Gastroesophageal sphincter (tissue), 3 donors: ENCODE results near the gene THRSP.

Experiments used
- POLR2A ChIP-seq, 2 donors: fragments of 450-650 bp; IDR thresholded peaks; one replicate each; pipeline ENCODE4 v1.6.1; 2017; ENCODE audit warnings: antibody characterized with exemption in 2 of 2, mild to moderate bottlenecking in 2 of 2, moderate library complexity in 1 of 2
- TF ChIP-seq, protein P1 (sequence below), 4 experiments: fragments of 200-600 bp in 2 of 4; fragments of 450-650 bp in 2 of 4; sonication (generic) in 1 of 4; IDR thresholded peaks; one replicate each; pipeline ENCODE4 v1.5.1; 2017 to 2019; ENCODE audit warnings: antibody characterized with exemption in 4 of 4, mild to moderate bottlenecking in 2 of 4, moderate library complexity in 2 of 4

DNA sequence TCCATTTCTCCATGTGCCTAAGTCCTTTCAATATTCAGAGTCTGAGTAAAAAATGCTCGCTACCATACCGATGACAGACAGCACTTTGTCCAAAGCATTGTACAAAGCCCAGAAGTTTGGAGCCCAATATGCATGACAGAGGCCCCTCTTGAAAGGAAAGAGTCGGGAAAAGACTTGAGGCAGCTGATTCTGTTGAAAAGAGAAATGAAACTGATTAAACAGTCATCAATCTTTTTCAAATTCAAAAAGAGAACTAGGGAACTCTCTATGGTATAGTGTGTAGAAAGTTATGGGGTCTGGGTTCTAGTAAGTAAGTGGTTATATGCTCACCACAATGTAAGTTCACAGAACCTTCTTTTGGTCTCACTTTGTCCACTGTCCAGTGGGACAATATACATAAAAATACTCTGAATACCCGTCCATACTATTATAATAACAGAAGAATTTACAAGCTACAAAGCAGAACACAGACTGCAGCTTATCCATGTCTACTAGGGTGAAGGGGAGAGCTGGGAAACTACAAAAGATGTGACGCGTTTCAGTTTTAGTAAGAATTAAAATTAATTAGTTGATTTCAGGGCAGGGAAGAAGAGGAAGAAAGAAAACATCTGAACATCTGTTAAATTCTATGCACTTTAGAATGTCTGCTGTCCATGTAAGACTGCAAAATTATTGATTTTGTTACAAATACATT is 49.1 kb downstream of the THRSP start:
- TF ChIP-seq POLR2A (IDR thresholded peaks at IDR 0.05): no peak
- TF ChIP-seq, protein P1, sequence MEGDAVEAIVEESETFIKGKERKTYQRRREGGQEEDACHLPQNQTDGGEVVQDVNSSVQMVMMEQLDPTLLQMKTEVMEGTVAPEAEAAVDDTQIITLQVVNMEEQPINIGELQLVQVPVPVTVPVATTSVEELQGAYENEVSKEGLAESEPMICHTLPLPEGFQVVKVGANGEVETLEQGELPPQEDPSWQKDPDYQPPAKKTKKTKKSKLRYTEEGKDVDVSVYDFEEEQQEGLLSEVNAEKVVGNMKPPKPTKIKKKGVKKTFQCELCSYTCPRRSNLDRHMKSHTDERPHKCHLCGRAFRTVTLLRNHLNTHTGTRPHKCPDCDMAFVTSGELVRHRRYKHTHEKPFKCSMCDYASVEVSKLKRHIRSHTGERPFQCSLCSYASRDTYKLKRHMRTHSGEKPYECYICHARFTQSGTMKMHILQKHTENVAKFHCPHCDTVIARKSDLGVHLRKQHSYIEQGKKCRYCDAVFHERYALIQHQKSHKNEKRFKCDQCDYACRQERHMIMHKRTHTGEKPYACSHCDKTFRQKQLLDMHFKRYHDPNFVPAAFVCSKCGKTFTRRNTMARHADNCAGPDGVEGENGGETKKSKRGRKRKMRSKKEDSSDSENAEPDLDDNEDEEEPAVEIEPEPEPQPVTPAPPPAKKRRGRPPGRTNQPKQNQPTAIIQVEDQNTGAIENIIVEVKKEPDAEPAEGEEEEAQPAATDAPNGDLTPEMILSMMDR (IDR thresholded peaks at IDR 0.05): no peak
